ENCODE data around the gene TLE3.

TLE3 gene

DNA sequence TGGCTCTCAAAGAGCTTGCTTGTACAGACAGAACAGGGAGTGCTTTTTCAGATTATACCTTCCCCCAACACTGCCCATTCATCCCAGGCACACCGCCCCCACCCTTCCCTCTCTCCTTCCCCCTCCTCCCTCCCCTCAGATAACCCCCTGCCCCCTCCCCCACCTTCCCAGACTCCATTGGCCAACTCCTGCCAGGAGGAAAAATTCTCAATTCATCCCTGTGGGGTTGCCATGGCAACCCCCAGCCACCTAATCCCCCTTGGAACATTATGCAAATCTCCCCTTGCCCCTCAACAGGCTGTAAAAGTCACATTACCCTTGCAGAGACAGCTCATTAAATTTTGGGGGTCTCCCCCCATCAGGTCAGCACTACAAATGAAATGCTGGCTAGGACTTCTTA lies 14.3 kb downstream of the TLE3 start:
- H4K20me1 ChIP-seq (ENCODE audit: low read depth, low read length): 0 out of 2 replicates have a peak, but pooled peaks cover 5% of the 10 kb centered on the region
- H3K9me3 ChIP-seq (ENCODE audit: insufficient read depth, low read length): no peaks in the 10 kb centered on the region
- H3K36me3 ChIP-seq (ENCODE audit: low read length): no peaks in the 10 kb centered on the region
- no peak overlapping the region for H3K4me2 ChIP-seq (ENCODE audit: low read depth, low read length, poor library complexity, severe bottlenecking)
- H3K27ac ChIP-seq (ENCODE audit: low read depth, low read length): no peak overlapping the region
- H3K9me2 ChIP-seq (replicated peaks; ENCODE audit: insufficient read depth, low read length): no peaks in the 10 kb centered on the region
- H3K4me3 ChIP-seq (ENCODE audit: insufficient read depth, low read length, poor library complexity, severe bottlenecking): no peak overlapping the region
- no peaks in the 10 kb centered on the region for H3K27me3 ChIP-seq (ENCODE audit: low read length)
- TF ChIP-seq, protein P1, sequence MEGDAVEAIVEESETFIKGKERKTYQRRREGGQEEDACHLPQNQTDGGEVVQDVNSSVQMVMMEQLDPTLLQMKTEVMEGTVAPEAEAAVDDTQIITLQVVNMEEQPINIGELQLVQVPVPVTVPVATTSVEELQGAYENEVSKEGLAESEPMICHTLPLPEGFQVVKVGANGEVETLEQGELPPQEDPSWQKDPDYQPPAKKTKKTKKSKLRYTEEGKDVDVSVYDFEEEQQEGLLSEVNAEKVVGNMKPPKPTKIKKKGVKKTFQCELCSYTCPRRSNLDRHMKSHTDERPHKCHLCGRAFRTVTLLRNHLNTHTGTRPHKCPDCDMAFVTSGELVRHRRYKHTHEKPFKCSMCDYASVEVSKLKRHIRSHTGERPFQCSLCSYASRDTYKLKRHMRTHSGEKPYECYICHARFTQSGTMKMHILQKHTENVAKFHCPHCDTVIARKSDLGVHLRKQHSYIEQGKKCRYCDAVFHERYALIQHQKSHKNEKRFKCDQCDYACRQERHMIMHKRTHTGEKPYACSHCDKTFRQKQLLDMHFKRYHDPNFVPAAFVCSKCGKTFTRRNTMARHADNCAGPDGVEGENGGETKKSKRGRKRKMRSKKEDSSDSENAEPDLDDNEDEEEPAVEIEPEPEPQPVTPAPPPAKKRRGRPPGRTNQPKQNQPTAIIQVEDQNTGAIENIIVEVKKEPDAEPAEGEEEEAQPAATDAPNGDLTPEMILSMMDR (IDR thresholded peaks at IDR 0.05; ENCODE audit: insufficient read depth, low read length, poor library complexity, severe bottlenecking): no peak
- TF ChIP-seq EZH2phosphoT487 (conservative IDR thresholded peaks at IDR 0.05; ENCODE audit: low read length): no peak
- H3K9ac ChIP-seq (ENCODE audit: low read length): no peak overlapping the region
- H3F3A ChIP-seq (ENCODE audit: insufficient read depth): no peaks in the 10 kb centered on the region
- H3K79me2 ChIP-seq (ENCODE audit: insufficient read depth, low read length): peaks cover 11% of the 10 kb centered on the region
- no peak overlapping the region for H2AFZ ChIP-seq (ENCODE audit: low read depth, low read length, severe bottlenecking)

GRCh38 chr15:70082281-70082900 lies 15.3 kb downstream of the TLE3 start:
- H3K79me2 ChIP-seq (ENCODE audit: insufficient read depth, low read length): peaks cover 15% of the 10 kb centered on the region
- H3F3A ChIP-seq (ENCODE audit: insufficient read depth): no peaks in the 10 kb centered on the region
- H3K4me3 ChIP-seq (ENCODE audit: insufficient read depth, low read length, poor library complexity, severe bottlenecking): no peak overlapping the region
- no peak overlapping the region for H3K9ac ChIP-seq (ENCODE audit: low read length)
- H4K20me1 ChIP-seq (ENCODE audit: low read depth, low read length): no peaks in the 10 kb centered on the region
- H3K9me3 ChIP-seq (ENCODE audit: insufficient read depth, low read length): no peaks in the 10 kb centered on the region
- TF ChIP-seq EZH2phosphoT487 (conservative IDR thresholded peaks at IDR 0.05; ENCODE audit: low read length): no peak
- TF ChIP-seq, protein P1 (IDR thresholded peaks at IDR 0.05; ENCODE audit: insufficient read depth, low read length, poor library complexity, severe bottlenecking): no peak
- no peak overlapping the region for H3K4me2 ChIP-seq (ENCODE audit: low read depth, low read length, poor library complexity, severe bottlenecking)
- H3K36me3 ChIP-seq (ENCODE audit: low read length): no peaks in the 10 kb centered on the region
- no peaks in the 10 kb centered on the region for H3K27me3 ChIP-seq (ENCODE audit: low read length)
- no peak overlapping the region for H2AFZ ChIP-seq (ENCODE audit: low read depth, low read length, severe bottlenecking)
- no peak overlapping the region for H3K27ac ChIP-seq (ENCODE audit: low read depth, low read length)
- no peaks in the 10 kb centered on the region for H3K9me2 ChIP-seq (replicated peaks; ENCODE audit: insufficient read depth, low read length)

DNA sequence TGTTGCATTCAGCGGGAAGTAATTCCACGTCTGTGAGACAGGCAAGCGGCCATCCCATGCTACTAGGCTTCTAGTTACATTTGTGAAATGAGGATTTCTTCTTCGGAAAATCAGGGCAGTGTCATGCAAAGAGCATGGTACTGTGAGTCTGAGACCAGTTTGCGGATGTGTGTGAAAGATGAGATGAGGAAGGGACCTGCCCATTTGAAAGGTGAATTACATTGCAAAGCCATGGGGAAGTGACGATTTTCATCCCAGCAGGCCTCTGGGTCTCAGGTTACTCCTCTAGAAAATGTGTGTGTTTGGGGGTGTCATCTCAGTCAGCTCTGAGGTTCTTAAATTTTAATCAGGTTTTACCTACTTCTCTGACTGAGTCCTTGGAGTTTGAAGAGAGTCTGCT lies 16.1 kb downstream of the TLE3 start:
- TF ChIP-seq EZH2phosphoT487 (conservative IDR thresholded peaks at IDR 0.05; ENCODE audit: low read length): no peak
- TF ChIP-seq, protein P1 (IDR thresholded peaks at IDR 0.05; ENCODE audit: insufficient read depth, low read length, poor library complexity, severe bottlenecking): no peak
- Histone ChIP-seq H3K79me2 (ENCODE audit: insufficient read depth, low read length) (peaks cover 11% of the 10 kb centered on the region; the same call in 1 of the 2 replicates), H4K20me1 (ENCODE audit: low read depth, low read length) (no peaks in the 10 kb centered on the region)

More for the DNA sequence above, 16.1 kb downstream of the TLE3 start:
- H2AFZ ChIP-seq (ENCODE audit: low read depth, low read length, severe bottlenecking): no peak overlapping the region
- no peak overlapping the region for H3K9ac ChIP-seq (ENCODE audit: low read length)
- no peaks in the 10 kb centered on the region for H3K9me3 ChIP-seq (ENCODE audit: insufficient read depth, low read length)
- H3K4me3 ChIP-seq (ENCODE audit: insufficient read depth, low read length, poor library complexity, severe bottlenecking): no peak overlapping the region
- H3K36me3 ChIP-seq (ENCODE audit: low read length): no peaks in the 10 kb centered on the region
- no peak overlapping the region for H3K4me2 ChIP-seq (ENCODE audit: low read depth, low read length, poor library complexity, severe bottlenecking)
- H3F3A ChIP-seq (ENCODE audit: insufficient read depth): no peaks in the 10 kb centered on the region
- no peak overlapping the region for H3K27ac ChIP-seq (ENCODE audit: low read depth, low read length)
- H3K27me3 ChIP-seq (ENCODE audit: low read length): no peaks in the 10 kb centered on the region
- no peaks in the 10 kb centered on the region for H3K9me2 ChIP-seq (replicated peaks; ENCODE audit: insufficient read depth, low read length)
